NCI-H146 (cell line): Measurements from ENCODE around the gene IRAK1BP1.
"Not testable (repeated sequence)": the region's sequence is repeated elsewhere in the genome, so short reads cannot be mapped to it uniquely, and the experiment has no call there.

Source experiments
- DNase-seq: peaks from one replicate; lab custom pipeline; 2025; lab: John Stamatoyannopoulos, UW

Gene IRAK1BP1

DNA sequence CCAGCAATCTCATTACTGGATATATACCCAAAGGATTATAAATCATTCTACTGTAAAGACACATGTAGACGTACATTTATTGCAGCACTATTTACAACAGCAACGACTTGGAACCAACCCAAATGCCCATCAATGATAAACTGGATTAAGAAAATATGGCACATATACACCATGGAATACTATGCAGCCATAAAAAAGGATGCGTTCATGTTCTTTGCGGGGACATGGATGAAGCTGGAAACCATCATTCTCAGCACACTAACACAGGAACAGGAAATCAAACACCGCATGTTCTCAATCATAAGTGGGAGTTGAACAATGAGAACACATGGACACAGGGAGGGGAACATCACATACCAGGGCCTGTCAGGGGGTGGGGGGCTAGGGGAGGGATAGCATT, 22.6 kb downstream of the IRAK1BP1 start:
- not testable (repeated sequence) for DNase-seq

GRCh38 chr6:78896227-78896626, 28.9 kb downstream of the IRAK1BP1 start:
- DNase-seq = no peak

DNA sequence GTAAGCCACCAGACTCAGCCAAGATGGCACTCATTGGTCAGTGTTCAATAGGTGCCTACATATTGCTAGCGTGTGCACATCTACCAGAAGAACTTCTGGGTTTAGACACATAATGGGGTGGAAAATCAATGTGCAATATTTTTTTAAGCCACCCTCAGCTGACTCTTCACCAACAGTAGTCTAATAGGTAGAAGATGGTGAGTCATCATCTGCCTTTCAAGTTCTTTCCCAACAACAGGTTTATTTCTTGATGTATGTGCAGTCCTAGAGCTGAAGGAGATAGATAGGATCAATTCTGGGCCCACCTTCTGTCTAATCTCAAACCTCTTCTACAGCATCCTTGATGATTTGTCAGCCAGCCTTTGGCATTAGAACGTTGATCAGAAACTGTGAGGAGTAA, 41.3 kb downstream of the IRAK1BP1 start:
- DNase-seq = no peak

- no peak for DNase-seq
Measured at GRCh38 chr6:78909391-78909790, 42.0 kb downstream of the IRAK1BP1 start.

- no peak for DNase-seq
Measured at GRCh38 chr6:78910010-78910409, 42.7 kb downstream of the IRAK1BP1 start.

- DNase-seq = no peak
Measured at GRCh38 chr6:78910591-78911171, 43.3 kb downstream of the IRAK1BP1 start.

- no peak for DNase-seq
Measured at GRCh38 chr6:78911218-78911940, 44.0 kb downstream of the IRAK1BP1 start.

- no peak for DNase-seq
Measured at GRCh38 chr6:78916411-78916810, 49.1 kb downstream of the IRAK1BP1 start.

DNA sequence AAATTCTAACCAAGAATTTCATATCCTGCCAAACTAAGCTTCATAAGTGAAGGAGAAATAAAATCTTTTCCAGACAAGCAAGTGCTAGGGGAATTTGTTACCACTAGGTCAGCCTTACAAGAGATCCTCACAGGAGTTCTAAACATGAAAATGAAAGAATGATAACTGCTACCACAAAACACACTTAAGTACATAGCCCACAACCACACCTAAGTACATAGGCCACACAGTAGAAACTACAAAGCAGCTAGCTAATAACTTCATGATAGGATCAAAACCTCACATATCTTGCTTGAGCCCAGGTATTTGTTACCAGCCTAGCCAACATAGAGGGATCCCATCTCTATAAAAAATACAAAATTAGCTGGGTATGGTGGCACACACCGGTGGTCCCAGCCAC, 50.4 kb downstream of the IRAK1BP1 start:
- no peak for DNase-seq

DNA sequence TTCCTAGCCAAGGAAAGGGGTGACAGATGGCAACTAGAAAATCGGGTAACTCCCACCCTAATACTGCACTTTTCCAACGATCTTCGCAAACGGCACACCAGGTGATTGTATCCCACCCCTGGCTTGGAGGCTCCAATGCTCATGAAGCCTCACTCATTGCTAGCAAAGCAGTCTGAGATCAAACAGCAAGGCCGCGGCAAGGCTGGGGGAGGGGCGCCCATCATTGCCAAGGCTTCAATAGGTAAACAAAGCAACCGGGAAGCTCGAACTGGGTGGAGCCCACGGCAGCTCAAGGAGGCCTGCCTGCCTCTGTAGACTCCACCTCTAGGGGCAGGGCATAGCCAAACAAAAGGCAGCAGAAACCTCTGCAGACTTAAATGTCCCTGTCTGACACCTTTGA, 53.8 kb downstream of the IRAK1BP1 start:
- DNase-seq = not testable (repeated sequence)

DNA sequence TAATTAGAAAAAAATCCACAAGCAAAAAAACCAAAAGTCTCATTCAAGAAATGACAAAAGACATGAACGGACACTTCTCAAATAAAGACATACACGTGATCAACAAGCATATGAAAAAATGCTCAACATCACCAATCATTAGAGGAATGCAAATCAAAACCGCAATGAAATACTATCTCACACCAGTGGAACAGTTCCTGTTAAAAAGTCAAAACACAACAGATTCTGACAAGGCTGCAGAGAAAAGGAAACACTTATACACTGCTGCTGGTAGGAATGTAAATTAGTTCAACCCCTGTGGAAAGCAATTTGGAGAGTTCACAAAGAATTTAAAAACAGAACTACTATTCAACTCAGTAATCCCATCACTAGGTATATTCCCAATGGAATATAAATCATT, 58.0 kb downstream of the IRAK1BP1 start:
- no peak for DNase-seq

- no peak for DNase-seq
Measured at GRCh38 chr6:78935553-78935952, 68.2 kb downstream of the IRAK1BP1 start.

GRCh38 chr6:78936515-78936914, 69.2 kb downstream of the IRAK1BP1 start:
- no peak for DNase-seq

DNA sequence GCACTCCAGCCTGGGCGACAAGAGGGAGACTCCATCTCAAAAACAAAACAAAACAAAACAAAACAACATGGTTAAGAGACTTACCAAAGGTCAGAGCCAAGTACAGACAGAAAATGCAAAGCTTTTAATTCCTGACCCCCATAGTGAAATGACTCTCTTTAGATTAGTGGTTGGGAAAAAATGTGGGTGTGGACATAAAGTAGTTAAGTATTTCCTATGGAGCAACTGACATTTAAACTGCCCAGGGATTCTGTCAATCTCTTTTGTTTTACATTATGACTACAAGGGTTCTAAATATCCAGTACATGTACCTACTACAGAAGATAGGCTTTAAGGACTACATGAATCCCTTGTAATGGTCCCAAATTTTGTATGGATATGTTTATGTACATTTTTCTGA, 75.1 kb downstream of the IRAK1BP1 start:
- DNase-seq = no peak

- DNase-seq = no peak
Measured at GRCh38 chr6:78947529-78947928, 80.2 kb downstream of the IRAK1BP1 start.

DNA sequence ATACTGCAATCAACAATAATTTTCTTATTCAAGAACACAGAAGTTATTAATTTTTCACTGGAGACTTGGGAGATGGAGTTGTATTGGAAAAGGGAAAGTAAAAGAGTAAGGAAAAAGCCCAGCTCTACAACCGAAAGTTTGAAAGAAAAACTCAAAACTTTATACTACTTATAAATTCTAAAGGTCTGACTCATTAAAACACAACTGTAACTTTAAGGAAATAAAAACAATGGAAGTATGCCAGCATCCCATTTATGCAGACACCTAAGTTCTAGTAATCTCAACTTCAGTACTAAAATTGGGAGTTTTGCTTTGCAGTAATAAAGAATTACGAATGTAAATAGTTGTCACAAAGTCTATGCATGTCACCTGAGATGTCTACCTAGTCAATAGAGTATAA, 80.6 kb downstream of the IRAK1BP1 start:
- no peak for DNase-seq

DNA sequence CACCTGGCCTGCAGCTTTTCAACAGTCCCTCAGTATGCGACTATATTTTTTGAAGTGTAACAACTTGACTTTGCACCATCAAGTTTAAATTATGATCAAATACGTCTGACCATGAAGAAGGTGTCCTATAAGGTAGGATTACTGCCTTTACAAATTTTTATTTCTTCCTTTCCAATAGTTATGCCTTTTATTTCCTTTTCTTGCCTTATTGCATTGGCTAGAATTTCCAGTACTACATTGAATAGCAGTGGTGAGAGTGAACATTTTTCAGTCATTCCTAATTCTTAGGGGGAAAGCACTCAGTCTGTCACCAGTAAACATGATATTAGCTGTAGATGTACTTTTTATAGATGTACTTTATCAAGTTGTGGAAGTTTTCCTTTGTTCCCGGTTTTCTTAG, 81.4 kb downstream of the IRAK1BP1 start:
- DNase-seq = no peak

GRCh38 chr6:78952362-78952761, 85.0 kb downstream of the IRAK1BP1 start:
- no peak for DNase-seq
